Omental fat pad (tissue), 4 donors: ENCODE data around the gene MAP2K6. TPM values are rescaled to one million over a fixed set of nuclear protein-coding genes. Genes with fewer than 3 reads are reported as not detected.

Experiments
- ATAC-seq: fragments of 150-250 bp; one replicate; pipeline ENCODE4 v1.9.1; 2016; ENCODE audit warnings: mild to moderate bottlenecking, moderate library complexity; ENCODE audit not compliant: low FRiP score
- DNase-seq: peaks from one replicate; pipeline ENCODE4 v3.0.0-alpha.2; 2019; ENCODE audit warnings: low spot score
- total RNA-seq, 4 donors: library from RNA; depleted of rRNA; stranded (reverse); fragments of >200 nt; gene quantifications; one replicate each; pipeline ENCODE4 v1.1.0, GENCODE V29; 2016
- TF ChIP-seq, protein P1 (sequence below), 3 donors: fragments of 450-650 bp; IDR thresholded peaks; one replicate each; pipeline ENCODE4 v1.5.1; 2016 to 2017; ENCODE audit warnings: antibody characterized with exemption in 3 of 3, mild to moderate bottlenecking in 3 of 3, moderate library complexity in 2 of 3

MAP2K6 gene
- total RNA-seq, 4 donors from 2014 or later, result 3.5 to 24.3 (median 4.8) TPM

DNA sequence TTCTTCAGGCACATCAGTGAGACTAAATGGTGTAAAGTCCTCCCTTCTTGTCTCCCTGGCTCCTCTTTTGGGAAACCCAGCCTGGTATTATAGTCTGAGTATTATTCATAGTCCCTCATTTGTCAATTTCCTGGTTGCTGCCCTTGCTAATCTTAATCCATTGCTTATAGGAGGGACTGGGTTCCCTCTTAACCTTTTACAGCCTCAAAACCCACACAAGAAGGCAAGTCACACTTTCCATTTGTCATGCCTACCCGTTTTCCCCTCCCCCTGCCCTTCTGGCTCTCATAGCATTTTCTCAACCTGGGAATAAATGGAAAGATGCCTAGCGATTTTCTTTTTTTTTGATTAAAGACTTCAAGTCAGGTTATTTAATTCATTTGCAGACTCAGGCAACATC is 124.8 kb downstream of the MAP2K6 start:
- no peak for ATAC-seq
- TF ChIP-seq, protein P1, sequence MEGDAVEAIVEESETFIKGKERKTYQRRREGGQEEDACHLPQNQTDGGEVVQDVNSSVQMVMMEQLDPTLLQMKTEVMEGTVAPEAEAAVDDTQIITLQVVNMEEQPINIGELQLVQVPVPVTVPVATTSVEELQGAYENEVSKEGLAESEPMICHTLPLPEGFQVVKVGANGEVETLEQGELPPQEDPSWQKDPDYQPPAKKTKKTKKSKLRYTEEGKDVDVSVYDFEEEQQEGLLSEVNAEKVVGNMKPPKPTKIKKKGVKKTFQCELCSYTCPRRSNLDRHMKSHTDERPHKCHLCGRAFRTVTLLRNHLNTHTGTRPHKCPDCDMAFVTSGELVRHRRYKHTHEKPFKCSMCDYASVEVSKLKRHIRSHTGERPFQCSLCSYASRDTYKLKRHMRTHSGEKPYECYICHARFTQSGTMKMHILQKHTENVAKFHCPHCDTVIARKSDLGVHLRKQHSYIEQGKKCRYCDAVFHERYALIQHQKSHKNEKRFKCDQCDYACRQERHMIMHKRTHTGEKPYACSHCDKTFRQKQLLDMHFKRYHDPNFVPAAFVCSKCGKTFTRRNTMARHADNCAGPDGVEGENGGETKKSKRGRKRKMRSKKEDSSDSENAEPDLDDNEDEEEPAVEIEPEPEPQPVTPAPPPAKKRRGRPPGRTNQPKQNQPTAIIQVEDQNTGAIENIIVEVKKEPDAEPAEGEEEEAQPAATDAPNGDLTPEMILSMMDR (IDR thresholded peaks at IDR 0.05), result no peak
- DNase-seq, result no peak

- ATAC-seq, result no peak
- TF ChIP-seq, protein P1 (IDR thresholded peaks at IDR 0.05), result no peak
- no peak for DNase-seq
Observed at GRCh38 chr17:69539781-69540319, 125.4 kb downstream of the MAP2K6 start.

DNA sequence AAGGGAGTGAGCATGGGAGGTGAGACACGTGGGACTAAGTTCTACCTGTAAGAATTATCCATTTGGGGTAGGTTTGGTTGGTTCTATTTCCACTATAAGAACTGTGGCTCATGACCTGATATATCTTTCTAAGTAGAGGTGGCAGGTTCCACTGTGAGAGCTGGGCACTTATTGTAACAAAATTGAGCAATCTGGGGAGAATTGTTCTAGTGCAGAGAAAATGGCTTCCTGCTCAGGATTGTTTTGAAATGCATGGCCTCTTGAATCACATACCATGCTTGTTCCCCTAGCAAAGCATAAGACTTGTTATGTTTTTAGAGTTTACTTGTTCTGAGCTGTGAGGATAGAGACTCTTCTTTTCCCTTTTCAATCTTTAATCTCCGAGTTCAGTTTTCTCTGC is 125.9 kb downstream of the MAP2K6 start:
- TF ChIP-seq, protein P1 (IDR thresholded peaks at IDR 0.05), result no peak
- ATAC-seq, result no peak
- no peak for DNase-seq

DNA sequence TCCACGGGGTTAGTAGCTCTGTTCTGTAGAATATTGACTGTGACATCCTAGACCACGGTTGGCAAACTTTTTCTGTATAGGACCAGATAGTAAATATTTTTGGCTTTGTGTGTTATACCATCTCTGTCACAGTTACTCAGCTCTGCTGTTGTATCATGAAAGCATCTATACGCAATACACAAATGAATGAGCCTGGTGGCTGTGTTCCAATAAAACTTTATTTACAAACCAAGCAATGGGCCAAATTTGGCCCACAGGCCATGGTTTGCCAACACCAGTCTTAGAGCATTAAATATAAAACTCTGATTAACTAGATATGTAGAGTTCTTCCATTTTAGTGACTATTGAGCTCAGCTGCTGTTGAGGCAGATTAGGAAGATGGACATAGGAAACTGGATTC is 132.7 kb downstream of the MAP2K6 start:
- TF ChIP-seq, protein P1 (IDR thresholded peaks at IDR 0.05), result no peak
- DNase-seq, result no peak
- ATAC-seq, result no peak

DNA sequence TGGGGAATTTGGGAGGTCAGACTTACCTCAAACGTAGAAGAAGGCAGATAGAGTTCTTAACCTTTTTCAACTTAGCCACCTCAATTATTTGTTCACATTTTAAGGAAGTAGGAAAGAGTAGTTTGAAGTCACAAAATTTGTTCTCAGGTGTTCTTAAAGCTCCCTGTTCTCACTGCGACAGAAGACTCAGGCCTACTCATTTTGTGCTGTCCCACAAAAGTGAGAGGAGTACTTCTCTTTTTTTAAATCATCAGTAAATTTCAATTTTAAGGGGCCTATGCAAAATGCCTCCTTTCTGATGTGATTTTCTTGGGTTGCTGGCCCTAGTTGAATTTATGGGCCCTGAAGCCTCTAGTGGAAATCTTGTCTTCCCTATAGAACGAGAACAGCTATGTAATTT is 133.4 kb downstream of the MAP2K6 start:
- ATAC-seq (no peak), DNase-seq (no peak)
- TF ChIP-seq, protein P1 (IDR thresholded peaks at IDR 0.05), result no peak

GRCh38 chr17:69551212-69552010 is 136.9 kb downstream of the MAP2K6 start:
- TF ChIP-seq, protein P1 (IDR thresholded peaks at IDR 0.05), result no peak
- DNase-seq (no peak), ATAC-seq (no peak)
